Ascending aorta (tissue), 2 donors: Measurements from ENCODE around the gene ACSS3. TPM values are rescaled to one million over a fixed set of nuclear protein-coding genes. Genes with fewer than 3 reads are reported as not detected.

Source experiments
- DNase-seq, 2 donors: peaks; one replicate each; pipeline ENCODE4 v3.0.0-alpha.2; 2019; ENCODE audit warnings: low spot score in 2 of 2
- H3K27ac ChIP-seq, 2 donors: fragments of 200-600 bp; sonication (generic); one replicate each; pipeline ENCODE4 v1.5.1; 2016 to 2017; ENCODE audit warnings: mild to moderate bottlenecking in 1 of 2
- H3K27me3 ChIP-seq: fragments of 200-600 bp; sonication (generic); one replicate; pipeline ENCODE4 v1.5.1; 2017
- H3K36me3 ChIP-seq, 2 donors: fragments of 200-600 bp; sonication (generic); one replicate each; pipeline ENCODE4 v1.5.1; 2016
- H3K4me1 ChIP-seq, 2 donors: fragments of 200-600 bp; sonication (generic); one replicate each; pipeline ENCODE4 v1.5.1; 2016 to 2017; ENCODE audit warnings: mild to moderate bottlenecking in 1 of 2
- H3K4me3 ChIP-seq, 2 donors: fragments of 200-600 bp; sonication (generic); one replicate each; pipeline ENCODE4 v1.5.1; 2016 to 2017; ENCODE audit warnings: mild to moderate bottlenecking in 1 of 2
- H3K9me3 ChIP-seq, 2 donors: fragments of 200-600 bp; sonication (generic); one replicate each; pipeline ENCODE4 v1.5.1; 2016
- intact Hi-C: fragments of 100-400 bp; cut with DNase I; formaldehyde crosslinking; loops from one replicate; pipeline ENCODE4 v1.15.1; 2023
- total RNA-seq: library from RNA; depleted of rRNA; stranded (reverse); fragments of >200 nt; gene quantifications from one replicate; pipeline ENCODE4 v1.1.0, GENCODE V29; 2016
- TF ChIP-seq, protein P1 (sequence below), 3 experiments: fragments of 200-600 bp in 2 of 3; fragments of 450-650 bp in 1 of 3; sonication (generic) in 2 of 3; IDR thresholded peaks; one replicate each; pipeline ENCODE4 v1.5.1; 2016 to 2019; ENCODE audit warnings: antibody characterized with exemption in 3 of 3, mild to moderate bottlenecking in 1 of 3, moderate library complexity in 1 of 3

ACSS3 gene
- total RNA-seq, 1 donor from 2014 or later, result 11.6 TPM

DNA sequence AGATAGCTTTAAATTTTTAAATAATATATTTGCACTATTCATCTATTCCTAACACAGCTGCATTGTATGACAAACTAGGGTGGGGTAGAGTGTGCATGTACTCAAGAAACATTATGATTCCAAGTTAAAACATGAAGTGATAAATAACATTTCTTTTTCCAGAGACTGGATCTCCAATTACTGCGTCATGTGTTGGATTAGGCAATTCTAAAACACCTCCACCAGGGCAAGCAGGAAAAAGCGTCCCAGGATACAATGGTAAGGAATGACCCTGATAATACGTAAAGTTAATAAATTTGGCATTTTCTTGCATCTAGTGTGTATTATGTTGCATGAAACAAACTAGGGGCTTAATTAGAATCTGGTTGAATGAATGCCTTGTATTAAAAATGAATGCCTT, 138.9 kb downstream of the ACSS3 start:
- intact Hi-C loops, result no loop called here
- Histone ChIP-seq H3K27ac (no peak overlapping the region), H3K9me3 (no peaks in the 10 kb centered on the region), H3K36me3 (no peaks in the 10 kb centered on the region), H3K27me3 (no peaks in the 10 kb centered on the region), H3K4me1 (no peaks in the 10 kb centered on the region), H3K4me3 (no peak overlapping the region)
- TF ChIP-seq, protein P1, sequence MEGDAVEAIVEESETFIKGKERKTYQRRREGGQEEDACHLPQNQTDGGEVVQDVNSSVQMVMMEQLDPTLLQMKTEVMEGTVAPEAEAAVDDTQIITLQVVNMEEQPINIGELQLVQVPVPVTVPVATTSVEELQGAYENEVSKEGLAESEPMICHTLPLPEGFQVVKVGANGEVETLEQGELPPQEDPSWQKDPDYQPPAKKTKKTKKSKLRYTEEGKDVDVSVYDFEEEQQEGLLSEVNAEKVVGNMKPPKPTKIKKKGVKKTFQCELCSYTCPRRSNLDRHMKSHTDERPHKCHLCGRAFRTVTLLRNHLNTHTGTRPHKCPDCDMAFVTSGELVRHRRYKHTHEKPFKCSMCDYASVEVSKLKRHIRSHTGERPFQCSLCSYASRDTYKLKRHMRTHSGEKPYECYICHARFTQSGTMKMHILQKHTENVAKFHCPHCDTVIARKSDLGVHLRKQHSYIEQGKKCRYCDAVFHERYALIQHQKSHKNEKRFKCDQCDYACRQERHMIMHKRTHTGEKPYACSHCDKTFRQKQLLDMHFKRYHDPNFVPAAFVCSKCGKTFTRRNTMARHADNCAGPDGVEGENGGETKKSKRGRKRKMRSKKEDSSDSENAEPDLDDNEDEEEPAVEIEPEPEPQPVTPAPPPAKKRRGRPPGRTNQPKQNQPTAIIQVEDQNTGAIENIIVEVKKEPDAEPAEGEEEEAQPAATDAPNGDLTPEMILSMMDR (IDR thresholded peaks at IDR 0.05), result no peak
- no peak for DNase-seq

DNA sequence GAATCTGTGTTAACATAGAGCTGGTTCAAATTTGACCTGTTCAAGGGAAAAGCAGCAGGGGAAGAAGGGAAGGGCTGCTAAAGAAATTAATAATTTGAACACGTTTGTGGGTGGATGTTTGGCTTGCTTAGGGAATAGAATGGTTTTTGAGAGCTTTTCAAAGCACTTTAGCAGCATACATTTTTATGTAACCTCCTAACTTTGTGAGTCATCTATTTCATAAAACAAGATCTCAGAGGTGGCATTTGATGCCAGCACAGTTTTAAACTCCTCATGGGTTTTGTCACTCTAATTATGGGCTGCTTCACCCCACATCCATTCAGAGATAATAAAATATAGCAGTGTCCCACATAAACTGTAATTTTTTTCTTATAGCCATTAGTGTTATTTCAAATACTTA, 143.8 kb downstream of the ACSS3 start:
- intact Hi-C loops, result no loop called here
- Histone ChIP-seq H3K36me3 (no peaks in the 10 kb centered on the region), H3K27ac (no peak overlapping the region), H3K4me1 (no peaks in the 10 kb centered on the region), H3K27me3 (no peaks in the 10 kb centered on the region), H3K9me3 (no peaks in the 10 kb centered on the region), H3K4me3 (no peak overlapping the region)
- no peak for DNase-seq
- TF ChIP-seq, protein P1 (IDR thresholded peaks at IDR 0.05), result no peak

DNA sequence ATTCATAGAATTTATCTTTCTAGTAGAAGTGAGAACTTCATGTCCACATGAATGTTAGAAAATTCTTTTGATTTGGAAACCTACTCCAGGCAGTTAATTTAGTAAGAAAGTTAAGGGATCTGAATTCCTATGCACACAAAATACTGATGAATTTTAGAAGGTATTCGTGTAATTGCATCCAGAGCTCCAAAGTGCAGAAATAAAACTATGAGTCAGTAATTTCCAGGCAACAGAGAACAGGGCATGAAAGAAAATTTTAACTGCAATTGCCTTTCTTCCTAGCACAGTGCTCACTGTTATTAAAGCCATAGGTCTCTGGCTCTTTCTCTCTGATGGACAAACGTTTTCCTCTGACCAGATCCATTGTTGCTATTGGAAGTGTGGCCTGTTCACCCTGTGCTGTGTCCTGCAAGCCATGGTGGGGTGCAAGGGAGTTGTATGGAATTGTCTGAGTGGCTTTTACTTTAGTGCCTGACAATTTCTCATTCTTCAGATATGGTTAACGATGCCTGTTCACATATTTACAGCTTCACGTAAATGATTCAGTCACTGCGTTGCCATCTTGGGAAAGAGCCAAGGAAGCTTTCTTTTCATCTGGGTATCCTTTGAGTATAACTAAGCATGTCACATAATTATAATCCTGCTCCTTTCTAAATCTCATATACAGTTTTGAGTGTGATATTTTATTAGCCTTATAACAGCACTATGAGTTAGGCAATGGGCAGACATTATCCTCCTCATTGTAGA, 145.1 kb downstream of the ACSS3 start:
- no peak for DNase-seq
- Histone ChIP-seq H3K4me3 (no peak overlapping the region), H3K27me3 (no peaks in the 10 kb centered on the region), H3K4me1 (no peaks in the 10 kb centered on the region), H3K9me3 (no peaks in the 10 kb centered on the region), H3K27ac (no peak overlapping the region), H3K36me3 (no peaks in the 10 kb centered on the region)
- intact Hi-C loops, result no loop called here
- TF ChIP-seq, protein P1 (IDR thresholded peaks at IDR 0.05), result no peak

DNA sequence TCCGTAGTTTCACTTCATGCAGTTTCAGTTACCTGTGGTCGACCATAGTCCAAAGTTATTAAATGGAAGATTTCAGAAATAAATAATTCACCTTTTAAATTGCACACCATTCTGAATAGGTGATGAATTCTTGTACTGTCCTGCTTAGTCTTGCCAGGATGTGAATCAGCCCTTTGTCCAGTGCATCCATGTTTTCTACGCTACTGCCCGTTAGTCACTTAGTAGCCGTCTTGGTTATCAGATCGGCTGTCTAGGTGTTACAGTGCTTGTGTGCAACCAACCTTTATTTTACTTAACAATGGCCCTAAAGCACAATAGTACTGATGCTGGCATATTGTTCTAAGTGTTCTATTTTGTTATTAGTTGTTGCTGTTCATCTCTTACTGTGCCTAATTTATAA, 146.7 kb downstream of the ACSS3 start:
- TF ChIP-seq, protein P1 (IDR thresholded peaks at IDR 0.05), result no peak

GRCh38 chr12:81229759-81230158, 151.9 kb downstream of the ACSS3 start:
- TF ChIP-seq, protein P1 (IDR thresholded peaks at IDR 0.05), result no peak
- intact Hi-C loops, result no loop called here
- Histone ChIP-seq H3K9me3 (no peaks in the 10 kb centered on the region), H3K4me1 (no peaks in the 10 kb centered on the region), H3K36me3 (peaks cover 0 to 6% of the 10 kb centered on the region in 2 donors), H3K27me3 (no peaks in the 10 kb centered on the region), H3K4me3 (no peak overlapping the region), H3K27ac (no peak overlapping the region)
- DNase-seq, result no peak

More for the DNA sequence above, 146.7 kb downstream of the ACSS3 start:
- Histone ChIP-seq H3K4me1 (no peaks in the 10 kb centered on the region), H3K4me3 (no peak overlapping the region), H3K27me3 (no peaks in the 10 kb centered on the region), H3K9me3 (no peaks in the 10 kb centered on the region), H3K36me3 (no peaks in the 10 kb centered on the region), H3K27ac (no peak overlapping the region)
- intact Hi-C loops, result no loop called here
- DNase-seq, result no peak
